Occipital lobe (tissue), 2 donors: ENCODE results near the gene RBM4B. TPM values are rescaled to one million over a fixed set of nuclear protein-coding genes. Genes with fewer than 3 reads are reported as not detected.

Experiments used
- small RNA-seq: library from RNA; depleted of rRNA; stranded (forward); fragments of <200 nt; gene quantifications from one replicate; pipeline ENCODE3, GENCODE V24; 2014
- total RNA-seq: library from RNA; depleted of rRNA; stranded (reverse); fragments of >200 nt; gene quantifications from one replicate; pipeline ENCODE4 v1.2.3, GENCODE V29; 2014

Gene RBM4B
- total RNA-seq, 1 donor from 2014 or later = 94.5 TPM

Small RNAs within 50 kb of the gene (small RNA-seq; reads per million reads assigned to genes)
- gene RN7SL12P (not detected), gene RNU4-39P (not detected)

Other genes starting within 250 kb of the RBM4B start
- gene MRPL11, start 239.0 kb downstream of the RBM4B start, total RNA-seq = 13.9 TPM
- gene PELI3, start 211.0 kb downstream of the RBM4B start, total RNA-seq = 19.5 TPM
- 35.2 TPM for gene DPP3, start 197.5 kb downstream of the RBM4B start, total RNA-seq
- 43.2 TPM for gene BBS1, start 167.3 kb downstream of the RBM4B start, total RNA-seq
- gene ZDHHC24, start 131.8 kb downstream of the RBM4B start, total RNA-seq = 5.1 TPM
- not detected for gene ACTN3, start 131.0 kb downstream of the RBM4B start, total RNA-seq
- gene CTSF, start 109.3 kb downstream of the RBM4B start, total RNA-seq = 39.1 TPM
- 0.62 TPM for gene CCDC87, start 84.8 kb downstream of the RBM4B start, total RNA-seq
- 22.0 TPM for gene CCS, start 84.7 kb downstream of the RBM4B start, total RNA-seq
- gene RBM14, start 61.3 kb downstream of the RBM4B start, total RNA-seq = 31.8 TPM
- 133 TPM for gene RBM4, start 39.2 kb downstream of the RBM4B start, total RNA-seq
- 105 TPM for gene SPTBN2, start 51.3 kb upstream of the RBM4B start, total RNA-seq
- 12.2 TPM for gene RCE1, start 165.6 kb upstream of the RBM4B start, total RNA-seq
- gene LRFN4, start 179.2 kb upstream of the RBM4B start, total RNA-seq = 47.7 TPM